Gastrocnemius medialis (tissue), 4 donors: ENCODE results near the gene ODC1.

Experiments
- CTCF ChIP-seq, 5 experiments: fragments of 450-650 bp in 3 of 5; fragments of 200-600 bp in 2 of 5; sonication (generic) in 2 of 5; IDR thresholded peaks in 4 of 5; conservative IDR thresholded peaks in 1 of 5; 1 replicate in 4 of 5; 2 replicates in 1 of 5; pipeline ENCODE4 v1.5.1; 2016 to 2019; ENCODE audit warnings: antibody characterized with exemption in 5 of 5, mild to moderate bottlenecking in 3 of 5, moderate library complexity in 3 of 5
- POLR2A ChIP-seq, 2 donors: fragments of 450-650 bp; IDR thresholded peaks; one replicate each; pipeline ENCODE4 v1.6.1; 2017; ENCODE audit warnings: antibody characterized with exemption in 2 of 2, mild to moderate bottlenecking in 2 of 2, moderate library complexity in 2 of 2

- TF ChIP-seq CTCF (IDR thresholded peaks at IDR 0.05 in 4 of 5, conservative IDR thresholded peaks at IDR 0.05 in 1 of 5) = no peak
- TF ChIP-seq POLR2A (IDR thresholded peaks at IDR 0.05) = no peak
These were observed 33.1 kb downstream of the ODC1 start for GRCh38 chr2:10415048-10415447.
